Muscle layer of duodenum (tissue), 2 donors: Measurements from ENCODE around the gene KCNIP1.
"Not testable (repeated sequence)": the region's sequence is repeated elsewhere in the genome, so short reads cannot be mapped to it uniquely, and the experiment has no call there.

ENCODE experiments used
- H3K27ac ChIP-seq: one replicate; pipeline ENCODE4 v1.7.0; 2013; ENCODE audit warnings: mild to moderate bottlenecking, low read length
- H3K27me3 ChIP-seq: one replicate; pipeline ENCODE4 v1.7.0; 2013; ENCODE audit warnings: low read depth, mild to moderate bottlenecking, control low read depth, low read length
- H3K36me3 ChIP-seq, 2 donors: one replicate each; pipeline ENCODE4 v1.7.0; 2013; ENCODE audit warnings: low read length in 2 of 2, control low read depth in 1 of 2, mild to moderate bottlenecking in 1 of 2; ENCODE audit not compliant: insufficient read depth in 2 of 2, control insufficient read depth in 1 of 2
- H3K4me1 ChIP-seq, 2 donors: one replicate each; pipeline ENCODE4 v1.7.0; 2013; ENCODE audit warnings: low read length in 2 of 2, mild to moderate bottlenecking in 2 of 2, control low read depth in 1 of 2, moderate library complexity in 1 of 2; ENCODE audit not compliant: insufficient read depth in 2 of 2, control insufficient read depth in 1 of 2
- H3K4me3 ChIP-seq, 2 donors: one replicate each; pipeline ENCODE4 v1.7.0; 2013; ENCODE audit warnings: low read length in 2 of 2, low read depth in 1 of 2, mild to moderate bottlenecking in 1 of 2
- H3K9me3 ChIP-seq, 2 donors: one replicate each; pipeline ENCODE4 v1.7.0; 2013; ENCODE audit warnings: low read length in 2 of 2, control low read depth in 1 of 2, mild to moderate bottlenecking in 1 of 2; ENCODE audit not compliant: control insufficient read depth in 1 of 2
- donor health status: healthy.

Gene KCNIP1

GRCh38 chr5:170540271-170540670, 36.5 kb downstream of the KCNIP1 start:
- H3K4me1 ChIP-seq, result no peaks in the 10 kb centered on the region
- H3K4me3 ChIP-seq, result no peak overlapping the region
- no peaks in the 10 kb centered on the region for H3K27me3 ChIP-seq
- H3K36me3 ChIP-seq, result no peaks in the 10 kb centered on the region
- H3K27ac ChIP-seq, result no peak overlapping the region
- H3K9me3 ChIP-seq, result peaks cover 1 to 5% of the 10 kb centered on the region in 2 donors

DNA sequence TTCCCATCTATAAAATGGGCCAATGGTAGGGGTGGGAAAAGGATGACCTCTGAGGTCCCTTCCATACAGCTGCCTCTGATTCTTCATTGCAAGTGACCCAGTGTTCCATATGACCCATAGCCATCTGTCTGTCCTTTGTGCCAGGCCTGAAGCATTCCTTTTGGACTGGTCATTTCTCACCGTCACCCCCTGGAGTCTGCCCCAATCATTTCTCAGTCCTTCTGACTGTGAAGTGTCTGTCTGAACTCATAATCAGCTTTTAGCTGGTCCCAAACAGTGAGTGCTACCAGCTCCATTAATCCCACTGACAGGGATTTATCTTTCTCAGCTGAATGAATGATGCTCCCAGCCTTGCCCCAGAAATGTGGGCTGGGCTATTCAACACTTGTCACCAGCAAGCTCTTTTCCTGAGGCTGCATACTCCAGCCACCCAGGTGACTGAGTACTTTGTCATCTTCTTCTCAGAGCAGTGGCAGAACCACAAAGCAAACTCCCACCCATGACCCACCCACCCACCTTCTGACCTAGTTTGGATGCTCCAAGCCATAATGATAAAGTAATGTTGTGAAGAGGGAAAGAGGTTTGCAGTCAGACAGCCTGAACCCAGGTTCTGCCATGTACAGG, 37.4 kb downstream of the KCNIP1 start:
- Histone ChIP-seq H3K4me1 (no peaks in the 10 kb centered on the region), H3K36me3 (no peaks in the 10 kb centered on the region), H3K9me3 (peaks cover 5 to 15% of the 10 kb centered on the region in 2 donors), H3K27me3 (no peaks in the 10 kb centered on the region), H3K4me3 (no peak overlapping the region), H3K27ac (no peak overlapping the region)

DNA sequence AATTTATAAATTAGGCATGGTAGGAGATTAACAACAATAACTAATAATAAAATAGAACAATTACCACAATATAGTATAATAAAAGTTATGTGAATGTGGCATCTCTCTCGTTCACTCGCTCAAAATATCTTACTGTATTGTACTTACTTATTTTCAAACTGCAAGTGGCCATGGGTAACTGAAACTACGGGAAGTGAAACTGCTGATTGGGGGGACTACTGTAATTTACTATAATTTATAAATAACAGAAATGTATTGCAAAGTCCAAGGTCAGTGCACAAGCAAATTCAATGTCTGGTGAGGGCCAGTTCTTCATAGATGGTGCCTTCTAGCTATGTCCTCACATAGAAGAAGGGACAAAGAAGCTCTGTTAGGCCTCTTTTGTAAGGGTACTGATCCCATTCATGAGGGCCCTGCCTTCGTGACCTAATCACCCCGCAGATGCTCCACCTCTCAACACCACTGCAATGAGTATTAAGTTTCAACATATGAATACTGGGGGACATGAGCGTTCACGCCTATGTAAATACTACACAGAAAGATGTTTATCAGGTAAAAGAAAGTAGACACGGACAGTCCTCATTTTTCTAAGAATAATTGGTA, 39.0 kb downstream of the KCNIP1 start:
- H3K4me3 ChIP-seq, result no peak overlapping the region

GRCh38 chr5:170545313-170545712, 41.5 kb downstream of the KCNIP1 start:
- Histone ChIP-seq H3K4me3 (no peak overlapping the region), H3K27me3 (no peaks in the 10 kb centered on the region), H3K27ac (no peak overlapping the region), H3K9me3 (peaks cover 5 to 16% of the 10 kb centered on the region in 2 donors), H3K36me3 (no peaks in the 10 kb centered on the region), H3K4me1 (no peaks in the 10 kb centered on the region)

More for the DNA sequence above, 39.0 kb downstream of the KCNIP1 start:
- Histone ChIP-seq H3K27me3 (no peaks in the 10 kb centered on the region), H3K36me3 (no peaks in the 10 kb centered on the region), H3K4me1 (no peaks in the 10 kb centered on the region), H3K27ac (no peak overlapping the region), H3K9me3 (peaks cover 5 to 16% of the 10 kb centered on the region in 2 donors)

- H3K4me1 ChIP-seq, result no peaks in the 10 kb centered on the region
- no peak overlapping the region for H3K4me3 ChIP-seq
- H3K27ac ChIP-seq, result no peak overlapping the region
- H3K27me3 ChIP-seq, result no peaks in the 10 kb centered on the region
- H3K36me3 ChIP-seq, result no peaks in the 10 kb centered on the region
- H3K9me3 ChIP-seq, result peaks cover 5 to 16% of the 10 kb centered on the region in 2 donors
Observed at GRCh38 chr5:170545811-170546210, 42.0 kb downstream of the KCNIP1 start.

GRCh38 chr5:170546282-170546681, 42.5 kb downstream of the KCNIP1 start:
- Histone ChIP-seq H3K4me3 (no peak overlapping the region), H3K4me1 (no peaks in the 10 kb centered on the region), H3K9me3 (peaks cover 5 to 16% of the 10 kb centered on the region in 2 donors), H3K27ac (no peak overlapping the region), H3K36me3 (no peaks in the 10 kb centered on the region), H3K27me3 (no peaks in the 10 kb centered on the region)

DNA sequence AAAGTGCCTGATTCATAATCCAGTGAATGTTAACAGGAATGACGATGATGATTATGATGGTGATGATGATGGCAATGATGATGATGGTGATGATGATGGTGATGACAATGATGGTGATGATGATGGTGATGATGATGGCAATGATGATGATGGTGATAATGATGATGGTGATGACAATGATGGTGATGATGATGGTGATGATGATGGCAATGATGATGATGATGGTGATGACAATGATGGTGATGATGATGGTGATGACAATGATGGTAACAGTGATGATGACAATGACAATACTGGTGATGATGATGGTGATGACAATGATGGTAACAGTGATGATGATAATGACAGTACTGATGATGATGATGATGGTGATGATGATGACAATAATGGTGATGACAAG, 46.6 kb downstream of the KCNIP1 start:
- not testable (repeated sequence) for H3K36me3 ChIP-seq, H3K9me3 ChIP-seq, H3K27ac ChIP-seq, H3K27me3 ChIP-seq, H3K4me3 ChIP-seq
- peaks cover 0 to 26% of the 10 kb centered on the region in 2 donors for H3K4me1 ChIP-seq

- peaks cover 4% of the 10 kb centered on the region for H3K27me3 ChIP-seq
- H3K9me3 ChIP-seq, result peaks cover 0 to 3% of the 10 kb centered on the region in 2 donors
- no peak overlapping the region for H3K27ac ChIP-seq
- H3K4me3 ChIP-seq, result no peak overlapping the region
- no peaks in the 10 kb centered on the region for H3K36me3 ChIP-seq
- H3K4me1 ChIP-seq, result peaks cover 0 to 29% of the 10 kb centered on the region in 2 donors
Observed at GRCh38 chr5:170551076-170551475, 47.3 kb downstream of the KCNIP1 start.

DNA sequence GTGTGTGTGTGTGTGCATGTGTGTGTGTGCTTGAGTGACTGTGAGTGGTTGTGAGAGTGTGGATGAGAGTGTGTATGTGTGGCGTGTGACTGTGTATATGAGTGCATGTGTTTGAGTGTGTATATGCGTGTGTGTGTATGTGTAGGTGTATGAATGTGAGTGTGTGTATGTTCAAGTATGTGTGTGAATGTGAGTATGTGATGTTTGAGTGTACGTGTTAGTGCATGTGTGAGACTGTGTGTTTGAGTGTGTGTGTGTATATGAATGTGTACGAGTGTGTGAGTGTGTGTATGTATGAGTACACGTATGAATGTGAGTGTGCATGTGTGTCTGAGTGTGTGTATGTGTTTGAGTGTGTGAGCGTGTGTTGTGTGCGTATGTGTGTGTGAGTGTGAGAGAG, 47.8 kb downstream of the KCNIP1 start:
- H3K36me3 ChIP-seq, result no peaks in the 10 kb centered on the region
- H3K27ac ChIP-seq, result no peak overlapping the region
- H3K4me1 ChIP-seq, result peaks cover 0 to 29% of the 10 kb centered on the region in 2 donors
- H3K9me3 ChIP-seq, result no peaks in the 10 kb centered on the region
- H3K4me3 ChIP-seq, result no peak overlapping the region
- peaks cover 4% of the 10 kb centered on the region for H3K27me3 ChIP-seq

- Histone ChIP-seq H3K4me1 (peaks cover 0 to 29% of the 10 kb centered on the region in 2 donors), H3K4me3 (no peak overlapping the region), H3K36me3 (no peaks in the 10 kb centered on the region), H3K27ac (no peak overlapping the region), H3K27me3 (peaks cover 4% of the 10 kb centered on the region), H3K9me3 (no peaks in the 10 kb centered on the region)
Observed at GRCh38 chr5:170552621-170553115, 48.8 kb downstream of the KCNIP1 start.

- Histone ChIP-seq H3K4me3 (no peak overlapping the region), H3K27me3 (peaks cover 4% of the 10 kb centered on the region), H3K27ac (no peak overlapping the region), H3K4me1 (peaks cover 0 to 29% of the 10 kb centered on the region in 2 donors), H3K9me3 (no peaks in the 10 kb centered on the region), H3K36me3 (no peaks in the 10 kb centered on the region)
Observed at GRCh38 chr5:170553218-170553617, 49.4 kb downstream of the KCNIP1 start.
